ENCODE results near the gene XKR7.

The XKR7 gene

DNA sequence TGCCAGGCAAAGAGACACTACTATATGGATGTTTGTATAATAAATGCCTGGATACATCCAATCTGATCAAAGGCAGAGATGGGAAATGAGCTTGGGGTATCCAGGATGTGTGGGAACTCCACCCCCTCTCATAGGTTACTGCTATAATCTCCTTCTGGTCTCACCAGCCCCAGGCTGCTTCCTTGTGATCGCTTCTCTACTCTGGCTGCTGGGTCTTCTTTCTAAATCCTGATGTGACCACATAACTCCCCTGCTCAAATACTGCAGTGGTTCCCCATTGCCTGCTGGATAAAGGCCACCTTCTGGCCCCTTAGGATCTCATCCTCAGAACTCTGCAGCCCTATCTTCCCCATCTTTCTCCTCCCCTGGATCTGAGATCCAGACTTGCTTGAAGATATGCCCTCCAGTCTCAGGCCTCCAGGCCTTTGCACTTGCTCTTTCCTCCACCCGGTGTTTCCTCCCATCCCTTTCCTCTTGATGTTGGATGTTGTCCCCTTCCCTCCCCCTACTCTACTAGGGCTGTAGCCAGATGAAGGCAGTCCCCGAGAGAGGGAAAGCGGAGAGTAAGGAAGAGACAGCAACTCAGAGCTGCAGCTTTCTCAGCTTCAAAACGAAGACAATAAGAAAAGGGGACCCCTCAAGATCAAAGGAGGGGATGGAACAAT, 828 bp upstream of the XKR7 start:
- no peak overlapping the region for H3K4me3 ChIP-seq (replicated peaks in 1 of 2; ENCODE audit: low read depth in 2 of 2, low read length in 2 of 2)
- no peak for DNase-seq (ENCODE audit: low read depth in 2 of 2)
- TF ChIP-seq, protein P1, sequence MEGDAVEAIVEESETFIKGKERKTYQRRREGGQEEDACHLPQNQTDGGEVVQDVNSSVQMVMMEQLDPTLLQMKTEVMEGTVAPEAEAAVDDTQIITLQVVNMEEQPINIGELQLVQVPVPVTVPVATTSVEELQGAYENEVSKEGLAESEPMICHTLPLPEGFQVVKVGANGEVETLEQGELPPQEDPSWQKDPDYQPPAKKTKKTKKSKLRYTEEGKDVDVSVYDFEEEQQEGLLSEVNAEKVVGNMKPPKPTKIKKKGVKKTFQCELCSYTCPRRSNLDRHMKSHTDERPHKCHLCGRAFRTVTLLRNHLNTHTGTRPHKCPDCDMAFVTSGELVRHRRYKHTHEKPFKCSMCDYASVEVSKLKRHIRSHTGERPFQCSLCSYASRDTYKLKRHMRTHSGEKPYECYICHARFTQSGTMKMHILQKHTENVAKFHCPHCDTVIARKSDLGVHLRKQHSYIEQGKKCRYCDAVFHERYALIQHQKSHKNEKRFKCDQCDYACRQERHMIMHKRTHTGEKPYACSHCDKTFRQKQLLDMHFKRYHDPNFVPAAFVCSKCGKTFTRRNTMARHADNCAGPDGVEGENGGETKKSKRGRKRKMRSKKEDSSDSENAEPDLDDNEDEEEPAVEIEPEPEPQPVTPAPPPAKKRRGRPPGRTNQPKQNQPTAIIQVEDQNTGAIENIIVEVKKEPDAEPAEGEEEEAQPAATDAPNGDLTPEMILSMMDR (IDR thresholded peaks at IDR 0.05; ENCODE audit: low read depth, low read length) = no peak

DNA sequence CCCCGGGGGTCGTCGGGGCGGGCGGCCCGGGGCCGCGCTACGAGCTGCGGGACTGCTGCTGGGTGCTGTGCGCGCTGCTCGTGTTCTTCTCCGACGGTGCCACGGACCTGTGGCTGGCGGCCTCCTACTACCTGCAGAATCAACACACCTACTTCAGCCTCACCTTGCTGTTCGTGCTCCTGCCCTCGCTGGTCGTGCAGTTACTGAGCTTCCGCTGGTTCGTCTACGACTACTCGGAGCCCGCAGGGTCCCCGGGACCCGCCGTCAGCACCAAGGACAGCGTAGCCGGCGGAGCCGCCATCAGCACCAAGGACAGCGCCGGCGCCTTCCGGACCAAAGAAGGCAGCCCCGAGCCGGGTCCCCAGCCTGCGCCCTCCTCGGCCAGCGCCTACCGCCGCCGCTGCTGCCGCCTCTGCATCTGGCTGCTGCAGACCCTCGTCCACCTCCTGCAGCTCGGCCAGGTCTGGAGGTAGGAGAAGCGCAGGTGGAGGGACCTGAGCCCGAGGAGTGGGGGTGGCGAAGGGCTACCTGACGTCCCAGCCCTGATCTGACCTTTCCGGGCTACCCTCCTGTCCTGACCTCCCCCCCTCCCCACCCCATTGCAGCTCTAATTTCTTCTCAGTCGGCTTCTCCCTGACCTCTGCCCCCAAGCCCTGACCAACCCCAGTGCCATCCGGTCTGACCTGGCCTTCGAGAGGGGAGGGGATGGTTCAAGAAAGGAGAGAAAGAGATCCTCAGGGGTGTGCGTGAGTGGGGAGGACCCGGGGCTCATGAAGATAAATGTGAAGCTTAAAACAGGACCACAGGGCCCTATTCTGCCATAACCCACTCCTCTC, 558 bp downstream of the XKR7 start:
- DNase-seq (ENCODE audit: low read depth in 2 of 2) = peak; percentile 58 to 73
- TF ChIP-seq, protein P1 (IDR thresholded peaks at IDR 0.05; ENCODE audit: low read depth, low read length) = no peak
- no peak overlapping the region for H3K4me3 ChIP-seq (replicated peaks in 1 of 2; ENCODE audit: low read depth in 2 of 2, low read length in 2 of 2)

DNA sequence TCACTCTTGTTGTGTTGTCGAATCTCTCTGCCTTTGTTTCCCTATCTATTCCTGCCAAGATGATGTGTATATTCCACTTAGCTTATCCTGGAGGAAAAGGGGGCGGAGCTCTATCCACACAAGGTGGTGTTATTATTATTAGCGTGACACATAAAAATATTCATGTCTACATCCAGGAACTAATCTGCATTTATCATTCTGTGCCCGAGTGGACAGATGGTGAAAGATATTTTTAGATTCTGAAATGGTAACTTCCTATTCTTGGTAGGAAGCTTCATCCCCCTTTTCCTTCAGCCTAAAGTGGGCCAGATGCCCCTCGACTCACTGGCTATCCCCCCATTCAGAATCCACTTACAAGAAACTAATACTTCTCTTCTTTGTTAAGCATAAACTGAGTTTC, 2.0 kb downstream of the XKR7 start:
- TF ChIP-seq, protein P1 (IDR thresholded peaks at IDR 0.05; ENCODE audit: low read depth, low read length) = no peak
- H3K4me3 ChIP-seq (replicated peaks in 1 of 2; ENCODE audit: low read depth in 2 of 2, low read length in 2 of 2) = no peak overlapping the region
- no peak for DNase-seq (ENCODE audit: low read depth in 2 of 2)

DNA sequence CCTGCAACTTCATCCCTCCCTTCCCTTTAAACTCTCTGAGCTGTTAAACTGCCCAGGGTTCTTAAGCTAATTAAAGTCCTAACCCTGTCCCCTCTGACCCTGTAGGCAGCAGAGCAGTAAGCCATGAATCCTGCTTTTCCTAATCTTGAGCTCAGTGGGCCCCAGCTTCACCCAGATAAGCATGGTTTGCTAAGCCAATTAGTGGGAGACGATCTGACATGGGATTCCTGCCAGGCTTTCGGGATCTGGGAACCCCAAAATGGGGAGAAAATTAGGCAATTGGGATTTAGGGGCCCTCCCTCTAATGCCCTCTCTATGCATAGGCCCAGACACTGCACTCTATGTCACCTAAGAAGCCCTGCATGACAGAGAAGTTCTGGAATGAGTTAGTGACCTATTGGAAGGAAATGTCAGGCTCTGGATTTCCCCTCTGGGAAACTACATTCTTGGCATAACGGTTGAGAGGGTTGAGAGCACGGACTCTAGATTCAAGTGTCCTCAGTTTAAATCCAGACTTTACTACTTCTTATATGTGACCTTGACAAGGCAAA, 4.6 kb downstream of the XKR7 start:
- H3K4me3 ChIP-seq (replicated peaks in 1 of 2; ENCODE audit: low read depth in 2 of 2, low read length in 2 of 2) = no peak overlapping the region

DNA sequence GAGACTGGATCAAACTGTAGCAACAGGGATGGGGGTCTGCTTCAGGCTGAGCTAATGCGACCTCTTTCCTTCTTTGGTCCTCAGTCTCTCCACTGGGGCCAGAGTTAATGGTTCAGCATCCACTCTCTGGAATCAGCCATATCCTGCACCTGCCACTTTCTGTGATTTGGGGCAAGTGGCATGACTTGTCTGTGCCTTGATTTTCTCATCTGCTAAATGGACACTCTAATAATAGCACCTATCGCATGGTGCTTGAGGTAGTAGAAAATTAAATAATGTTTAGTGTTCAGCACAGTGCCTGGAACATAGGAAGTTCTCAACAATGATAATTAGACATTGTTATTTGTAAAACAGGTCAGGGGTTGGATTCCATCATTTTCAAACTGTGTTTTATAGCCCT, 6.3 kb downstream of the XKR7 start:
- H3K4me3 ChIP-seq (replicated peaks in 1 of 2; ENCODE audit: low read depth in 2 of 2, low read length in 2 of 2) = no peak overlapping the region
- no peak for DNase-seq (ENCODE audit: low read depth in 2 of 2)
- TF ChIP-seq, protein P1 (IDR thresholded peaks at IDR 0.05; ENCODE audit: low read depth, low read length) = no peak

More for the DNA sequence above, 4.6 kb downstream of the XKR7 start:
- peak in 1 of 2 donors; percentile 16 for DNase-seq (ENCODE audit: low read depth in 2 of 2)
- TF ChIP-seq, protein P1 (IDR thresholded peaks at IDR 0.05; ENCODE audit: low read depth, low read length) = no peak

DNA sequence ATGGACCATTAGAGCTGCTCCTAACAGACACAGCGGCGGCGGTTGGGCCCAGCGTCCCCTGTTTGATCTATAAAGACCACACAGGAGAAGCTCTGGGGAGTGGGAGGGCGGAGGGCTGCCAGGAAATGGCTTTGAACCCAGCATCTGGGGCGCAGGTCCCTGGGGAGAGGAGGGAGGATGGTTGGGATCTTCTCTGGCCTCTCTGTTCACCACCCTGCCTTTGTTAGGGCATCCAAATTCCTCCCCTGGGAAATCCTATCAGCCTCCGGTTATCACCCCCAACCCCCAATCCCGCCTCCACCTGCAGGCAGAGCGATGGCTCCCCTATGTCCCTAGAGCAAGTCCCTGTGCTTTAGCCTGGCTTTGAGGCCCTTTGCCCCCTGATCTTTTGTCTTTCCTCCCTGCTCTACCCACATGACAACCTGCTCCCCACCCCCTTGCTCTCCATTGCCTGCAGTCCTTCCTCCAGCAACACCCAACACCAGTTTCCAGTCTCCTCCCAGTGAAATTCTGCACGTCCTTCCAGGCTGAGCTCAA, 7.1 kb downstream of the XKR7 start:
- no peak for DNase-seq (ENCODE audit: low read depth in 2 of 2)
- no peak overlapping the region for H3K4me3 ChIP-seq (replicated peaks in 1 of 2; ENCODE audit: low read depth in 2 of 2, low read length in 2 of 2)
- TF ChIP-seq, protein P1 (IDR thresholded peaks at IDR 0.05; ENCODE audit: low read depth, low read length) = no peak

Measured in cardiac fibroblast (primary cell).